OCI-LY3 (cell line): Measurements from ENCODE around the gene KRT15.

Experiments used
- H2AFZ ChIP-seq: fragments of 200-600, 300-600 bp; shearing (Covaris generic); 2 replicates; pipeline ENCODE4 v1.6.0; 2014; ENCODE audit warnings: antibody characterized with exemption, low read depth, low read length
- H3K27ac ChIP-seq: fragments of 200-600, 300-600 bp; sonication (generic); 2 replicates; pipeline ENCODE4 v1.5.1; 2014; ENCODE audit warnings: mild to moderate bottlenecking, low read length, moderate library complexity, mixed read lengths
- H3K27me3 ChIP-seq: fragments of 200-600, 300-600 bp; sonication (generic); 2 replicates; pipeline ENCODE4 v1.6.1; 2014; ENCODE audit warnings: low read depth, low read length, mixed read lengths
- H3K36me3 ChIP-seq: fragments of 200-600, 300-600 bp; sonication (generic); replicated peaks from 2 replicates; pipeline ENCODE3; 2014; ENCODE audit warnings: low read depth, low read length, mixed read lengths
- H3K4me1 ChIP-seq: fragments of 300-600, 200-600 bp; sonication (generic); 2 replicates; pipeline ENCODE4 v1.6.1; 2014; ENCODE audit warnings: low read length, mixed read lengths
- H3K4me2 ChIP-seq: fragments of 200-600, 300-600 bp; sonication (generic); 2 replicates; pipeline ENCODE4 v1.6.1; 2014; ENCODE audit warnings: low read length, mixed read lengths
- H3K4me3 ChIP-seq: fragments of 300-600, 200-600 bp; sonication (generic); 2 replicates; pipeline ENCODE4 v1.5.1; 2014; ENCODE audit warnings: antibody characterized with exemption, mild to moderate bottlenecking, low read length, moderate library complexity
- H3K79me2 ChIP-seq: fragments of 300-600, 200-600 bp; shearing (Covaris generic); 2 replicates; pipeline ENCODE4 v1.6.1; 2014; ENCODE audit warnings: mild to moderate bottlenecking, low read length, mixed read lengths
- H3K9ac ChIP-seq: fragments of 300-600, 200-600 bp; shearing (Covaris generic); 2 replicates; pipeline ENCODE4 v1.6.0; 2014; ENCODE audit warnings: mild to moderate bottlenecking, low read length, moderate library complexity
- H3K9me3 ChIP-seq: fragments of 200-600, 300-600 bp; shearing (Covaris generic); 2 replicates; pipeline ENCODE4 v1.6.1; 2014; ENCODE audit warnings: low read length, mixed read lengths; ENCODE audit not compliant: insufficient read depth
- H4K20me1 ChIP-seq: fragments of 200-600, 300-600 bp; sonication (generic); 2 replicates; pipeline ENCODE4 v1.6.1; 2016; ENCODE audit warnings: low read length, mixed read lengths; ENCODE audit not compliant: insufficient read depth
- CTCF ChIP-seq: fragments of 200-600, 300-600 bp; sonication (generic); IDR thresholded peaks from 2 replicates; pipeline ENCODE4 v1.5.1; 2014; ENCODE audit warnings: antibody characterized with exemption, low read length, low read depth
- EZH2phosphoT487 ChIP-seq: fragments of 200-600 bp; shearing (Covaris generic); IDR thresholded peaks from 2 replicates; pipeline ENCODE4 v1.6.1; 2018; ENCODE audit warnings: antibody characterized with exemption, mixed run types, low read depth

The KRT15 gene

GRCh38 chr17:41518789-41519449 lies at the start of gene KRT15:
Gene KRT15, minus strand, starts transcription at chr17:41518890. Its CDS starts 63 bp downstream, at chr17:41518827.
- Histone ChIP-seq H3K9me3 (no peaks in the 10 kb centered on the region), H3K27me3 (peaks cover 9% of the 10 kb centered on the region), H3K4me3 (no peak within 1 kb of the TSS), H3K27ac (no peak within 1 kb of the TSS), H4K20me1 (no peaks in the 10 kb centered on the region), H3K4me1 (no peaks in the 10 kb centered on the region), H3K79me2 (no peaks in the 10 kb centered on the region), H2AFZ (no peak within 1 kb of the TSS), H3K9ac (no peak within 1 kb of the TSS), H3K4me2 (no peak within 1 kb of the TSS), H3K36me3 (no peaks in the 10 kb centered on the region)
- TF ChIP-seq CTCF, result no peak
- TF ChIP-seq EZH2phosphoT487, result no peak

- H3K4me1 ChIP-seq, result no peaks in the 10 kb centered on the region
- H3K27me3 ChIP-seq, result peaks cover 47% of the 10 kb centered on the region
- no peak overlapping the region for H3K4me3 ChIP-seq
- no peak overlapping the region for H3K4me2 ChIP-seq
- no peaks in the 10 kb centered on the region for H3K9me3 ChIP-seq
- no peaks in the 10 kb centered on the region for H3K79me2 ChIP-seq
- no peak overlapping the region for H3K27ac ChIP-seq
- no peak overlapping the region for H2AFZ ChIP-seq
- no peak overlapping the region for H3K9ac ChIP-seq
- no peaks in the 10 kb centered on the region for H4K20me1 ChIP-seq
- H3K36me3 ChIP-seq, result no peaks in the 10 kb centered on the region
- TF ChIP-seq EZH2phosphoT487 (no peak), CTCF (no peak)
These were observed 48.6 kb upstream of the KRT15 start for GRCh38 chr17:41567317-41567716.

GRCh38 chr17:41565338-41565737 lies 46.6 kb upstream of the KRT15 start:
- Histone ChIP-seq H3K36me3 (no peaks in the 10 kb centered on the region), H4K20me1 (no peaks in the 10 kb centered on the region), H3K9ac (no peak overlapping the region), H3K79me2 (no peaks in the 10 kb centered on the region), H2AFZ (no peak overlapping the region), H3K27ac (no peak overlapping the region), H3K4me3 (no peak overlapping the region), H3K9me3 (no peaks in the 10 kb centered on the region), H3K27me3 (peaks cover 40% of the 10 kb centered on the region), H3K4me2 (no peak overlapping the region), H3K4me1 (no peaks in the 10 kb centered on the region)
- TF ChIP-seq EZH2phosphoT487 (no peak), CTCF (no peak)

- Histone ChIP-seq H3K27me3 (peaks cover 43% of the 10 kb centered on the region), H3K9me3 (no peaks in the 10 kb centered on the region), H3K79me2 (no peaks in the 10 kb centered on the region), H3K4me2 (no peak overlapping the region), H3K4me3 (no peak overlapping the region), H3K9ac (no peak overlapping the region), H3K27ac (no peak overlapping the region), H3K36me3 (no peaks in the 10 kb centered on the region), H3K4me1 (no peaks in the 10 kb centered on the region), H2AFZ (no peak overlapping the region), H4K20me1 (no peaks in the 10 kb centered on the region)
- TF ChIP-seq CTCF (no peak), EZH2phosphoT487 (no peak)
These were observed 45.0 kb upstream of the KRT15 start for GRCh38 chr17:41563607-41564170.
